Measurements from ENCODE around the gene DNALI1.
"Not testable (repeated sequence)": the region's sequence is repeated elsewhere in the genome, so short reads cannot be mapped to it uniquely, and the experiment has no call there.

Gene DNALI1

GRCh38 chr1:37517569-37517968 lies 39.2 kb upstream of the DNALI1 start:
- TF ChIP-seq CTCF (IDR thresholded peaks at IDR 0.05): no peak
- peaks cover 37% of the 10 kb centered on the region for H3K4me1 Mint-ChIP-seq
- no peak overlapping the region for H3K27ac Mint-ChIP-seq
- no peak overlapping the region for H3K4me3 Mint-ChIP-seq
- H3K9me3 Mint-ChIP-seq: peaks cover 4% of the 10 kb centered on the region
- peaks cover 5% of the 10 kb centered on the region for H3K36me3 Mint-ChIP-seq (ENCODE audit: low read depth)
- H3K27me3 Mint-ChIP-seq (ENCODE audit: low read depth, poor library complexity): peaks cover 16% of the 10 kb centered on the region
- DNase-seq: no peak

DNA sequence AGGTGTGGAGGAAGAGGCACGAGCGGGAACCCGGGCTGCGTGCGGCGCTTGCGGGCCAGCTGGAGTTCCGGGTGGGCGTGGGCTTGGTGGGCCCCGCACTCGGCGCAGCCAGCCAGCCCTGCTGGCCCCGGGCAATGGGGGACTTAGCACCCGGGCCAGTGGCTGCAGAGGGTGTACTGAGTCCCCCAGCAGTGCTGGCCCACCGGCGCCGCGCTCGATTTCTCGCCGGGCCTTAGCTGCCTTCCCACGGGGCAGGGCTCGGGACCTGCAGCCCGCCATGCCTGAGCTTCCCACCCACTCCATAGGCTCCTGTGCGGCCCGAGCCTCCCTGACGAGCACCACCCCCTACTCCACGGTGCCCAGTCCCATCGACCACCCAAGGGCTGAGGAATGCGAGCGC lies 38.5 kb upstream of the DNALI1 start:
- peaks cover 16% of the 10 kb centered on the region for H3K27me3 Mint-ChIP-seq (ENCODE audit: low read depth, poor library complexity)
- DNase-seq; H3K4me3 Mint-ChIP-seq; H3K27ac Mint-ChIP-seq; H3K36me3 Mint-ChIP-seq (ENCODE audit: low read depth): not testable (repeated sequence)
- peaks cover 32% of the 10 kb centered on the region for H3K4me1 Mint-ChIP-seq
- H3K9me3 Mint-ChIP-seq: peaks cover 11% of the 10 kb centered on the region

GRCh38 chr1:37518929-37519328 lies 37.8 kb upstream of the DNALI1 start:
- DNase-seq; H3K36me3 Mint-ChIP-seq (ENCODE audit: low read depth): not testable (repeated sequence)
- Mint-ChIP-seq H3K4me3 (peak overlapping the region; percentile 59), H3K9me3 (peaks cover 13% of the 10 kb centered on the region), H3K27me3 (ENCODE audit: low read depth, poor library complexity) (peaks cover 15% of the 10 kb centered on the region), H3K4me1 (peaks cover 25% of the 10 kb centered on the region), H3K27ac (peak overlapping the region; percentile 92)

GRCh38 chr1:37519613-37520012 lies 37.1 kb upstream of the DNALI1 start:
- Mint-ChIP-seq H3K27ac (no peak overlapping the region), H3K4me3 (peak overlapping the region; percentile 59), H3K4me1 (peaks cover 24% of the 10 kb centered on the region), H3K9me3 (peaks cover 13% of the 10 kb centered on the region), H3K27me3 (ENCODE audit: low read depth, poor library complexity) (peaks cover 12% of the 10 kb centered on the region), H3K36me3 (ENCODE audit: low read depth) (no peaks in the 10 kb centered on the region)
- TF ChIP-seq CTCF (IDR thresholded peaks at IDR 0.05): no peak
- no peak for DNase-seq

DNA sequence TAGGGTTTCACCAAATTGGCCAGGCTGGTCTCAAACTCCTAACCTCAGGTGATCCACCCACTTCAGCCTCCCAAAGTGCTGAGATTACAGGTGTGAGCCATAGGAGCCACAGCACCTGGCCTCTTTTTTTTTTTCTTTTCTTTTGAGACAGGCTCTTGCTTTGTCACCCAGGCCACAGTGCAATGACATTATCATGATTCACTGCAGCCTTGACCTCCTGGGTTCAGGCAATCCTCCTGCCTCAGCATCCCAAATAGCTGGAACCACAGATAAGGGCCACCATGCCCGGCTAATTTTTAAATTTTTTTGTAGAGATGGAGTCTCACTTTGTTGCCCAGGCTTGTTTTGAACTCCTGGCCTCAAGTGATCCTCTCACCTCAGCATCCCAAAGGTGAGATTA lies 26.9 kb upstream of the DNALI1 start:
- H3K27me3 Mint-ChIP-seq (ENCODE audit: low read depth, poor library complexity); H3K4me1 Mint-ChIP-seq; DNase-seq; H3K4me3 Mint-ChIP-seq; H3K27ac Mint-ChIP-seq; H3K9me3 Mint-ChIP-seq: not testable (repeated sequence)
- peaks cover 10% of the 10 kb centered on the region for H3K36me3 Mint-ChIP-seq (ENCODE audit: low read depth)

- H3K27ac Mint-ChIP-seq: peak overlapping the region; percentile 25
These were observed 24.2 kb upstream of the DNALI1 start for GRCh38 chr1:37532418-37533156.

GRCh38 chr1:37533317-37534093 lies 23.2 kb upstream of the DNALI1 start:
- Mint-ChIP-seq H3K9me3 (no peaks in the 10 kb centered on the region), H3K36me3 (ENCODE audit: low read depth) (peaks cover 37% of the 10 kb centered on the region), H3K4me1 (peaks cover 4% of the 10 kb centered on the region), H3K4me3 (no peak overlapping the region), H3K27ac (peak overlapping the region; percentile 78), H3K27me3 (ENCODE audit: low read depth, poor library complexity) (no peaks in the 10 kb centered on the region)
- TF ChIP-seq CTCF (IDR thresholded peaks at IDR 0.05): no peak
- no peak for DNase-seq

More at GRCh38 chr1:37532418-37533156, 24.2 kb upstream of the DNALI1 start:
- DNase-seq; H3K4me1 Mint-ChIP-seq; H3K9me3 Mint-ChIP-seq; H3K27me3 Mint-ChIP-seq (ENCODE audit: low read depth, poor library complexity); H3K4me3 Mint-ChIP-seq: not testable (repeated sequence)
- H3K36me3 Mint-ChIP-seq (ENCODE audit: low read depth): peaks cover 27% of the 10 kb centered on the region

Data from nephron progenitor cell (in vitro differentiated cells).